ENCODE measurements around the gene ARID5A. TPM values are rescaled to one million over a fixed set of nuclear protein-coding genes. Genes with fewer than 3 reads are reported as not detected.
A peak's percentile ranks its signal among the peaks of the same experiment; 100 is the strongest.

ARID5A gene
- total and polyA plus RNA-seq, 2 of the 13 experiments (the other 11 are each of a cell fraction or from before 2014, with no cell fraction given) = 6.0 to 9.5 TPM

DNA sequence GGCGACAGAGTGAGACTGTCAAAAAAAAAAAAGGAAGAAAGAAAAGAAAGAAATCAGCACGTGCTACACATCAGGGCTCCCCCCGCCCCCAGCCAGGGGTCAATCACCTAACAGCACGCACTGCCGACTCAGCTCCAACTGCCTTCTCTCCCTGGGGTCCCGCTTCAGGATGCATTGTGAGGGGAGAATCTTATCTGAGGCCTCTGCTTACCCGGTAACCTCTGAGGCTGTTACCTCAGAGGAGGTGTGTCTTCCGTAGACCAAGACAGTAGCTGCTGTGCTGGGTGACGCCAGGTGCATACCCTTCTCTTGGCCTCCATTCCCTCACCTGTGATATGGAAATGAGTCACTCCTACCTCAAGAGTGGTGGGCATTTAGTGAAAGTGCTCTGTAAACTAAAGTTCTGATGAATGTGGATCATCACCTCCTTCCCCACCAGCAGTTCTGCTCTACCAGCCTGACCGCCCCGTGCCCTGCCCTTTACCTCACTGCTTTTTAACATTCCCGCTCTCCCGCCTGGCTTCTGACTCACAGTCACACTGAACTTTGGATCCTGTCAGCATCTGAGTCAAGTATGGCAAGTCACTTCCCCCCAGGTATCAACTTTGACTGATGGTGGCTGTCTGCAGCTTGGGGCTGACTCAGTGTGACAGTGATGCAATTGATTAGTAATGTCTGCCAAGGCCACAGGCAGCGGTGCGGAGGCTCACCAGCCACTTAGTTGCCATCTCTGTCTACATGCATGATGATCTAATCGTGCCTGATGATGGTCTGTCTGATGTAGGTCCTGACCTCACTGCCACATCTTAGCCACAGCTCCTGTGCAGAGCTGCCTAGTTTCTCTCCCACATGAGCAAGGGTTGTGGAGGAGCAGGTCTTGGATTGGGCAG is 20.1 kb downstream of the ARID5A start (continued):
- TF ChIP-seq, protein P1, sequence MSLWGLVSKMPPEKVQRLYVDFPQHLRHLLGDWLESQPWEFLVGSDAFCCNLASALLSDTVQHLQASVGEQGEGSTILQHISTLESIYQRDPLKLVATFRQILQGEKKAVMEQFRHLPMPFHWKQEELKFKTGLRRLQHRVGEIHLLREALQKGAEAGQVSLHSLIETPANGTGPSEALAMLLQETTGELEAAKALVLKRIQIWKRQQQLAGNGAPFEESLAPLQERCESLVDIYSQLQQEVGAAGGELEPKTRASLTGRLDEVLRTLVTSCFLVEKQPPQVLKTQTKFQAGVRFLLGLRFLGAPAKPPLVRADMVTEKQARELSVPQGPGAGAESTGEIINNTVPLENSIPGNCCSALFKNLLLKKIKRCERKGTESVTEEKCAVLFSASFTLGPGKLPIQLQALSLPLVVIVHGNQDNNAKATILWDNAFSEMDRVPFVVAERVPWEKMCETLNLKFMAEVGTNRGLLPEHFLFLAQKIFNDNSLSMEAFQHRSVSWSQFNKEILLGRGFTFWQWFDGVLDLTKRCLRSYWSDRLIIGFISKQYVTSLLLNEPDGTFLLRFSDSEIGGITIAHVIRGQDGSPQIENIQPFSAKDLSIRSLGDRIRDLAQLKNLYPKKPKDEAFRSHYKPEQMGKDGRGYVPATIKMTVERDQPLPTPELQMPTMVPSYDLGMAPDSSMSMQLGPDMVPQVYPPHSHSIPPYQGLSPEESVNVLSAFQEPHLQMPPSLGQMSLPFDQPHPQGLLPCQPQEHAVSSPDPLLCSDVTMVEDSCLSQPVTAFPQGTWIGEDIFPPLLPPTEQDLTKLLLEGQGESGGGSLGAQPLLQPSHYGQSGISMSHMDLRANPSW (CRISPR knock-in tag; IDR thresholded peaks at IDR 0.05; ENCODE audit: borderline replicate concordance) = no peak
- TF ChIP-seq TEAD2 (CRISPR knock-in tag; IDR thresholded peaks at IDR 0.05) (no peak), GATAD1 (CRISPR knock-in tag; IDR thresholded peaks at IDR 0.05) (peak; percentile 85), MYNN (CRISPR knock-in tag; IDR thresholded peaks at IDR 0.05; ENCODE audit: low read depth) (no peak), ZZZ3 (CRISPR knock-in tag; IDR thresholded peaks at IDR 0.05; ENCODE audit: borderline replicate concordance) (no peak), ZFP36 (IDR thresholded peaks at IDR 0.05; ENCODE audit: borderline replicate concordance, low read depth, low read length, partially characterized antibody) (peak; percentile 24), EEA1 (CRISPR knock-in tag; IDR thresholded peaks at IDR 0.05; ENCODE audit: borderline replicate concordance) (no peak), EED (CRISPR knock-in tag; IDR thresholded peaks at IDR 0.05) (no peak), RARG (CRISPR knock-in tag; IDR thresholded peaks at IDR 0.05; ENCODE audit: low read depth) (no peak), HDAC2 (CRISPR knock-in tag; IDR thresholded peaks at IDR 0.05) (peak; percentile 97), SYNCRIP (IDR thresholded peaks at IDR 0.05; ENCODE audit: insufficient read depth, low read depth, low read length) (no peak), ZNF703 (CRISPR knock-in tag; IDR thresholded peaks at IDR 0.05; ENCODE audit: borderline replicate concordance) (no peak), HNF4G (IDR thresholded peaks at IDR 0.05; ENCODE audit: borderline replicate concordance, low read depth, low read length) (peak; percentile 95), HNF4G (CRISPR knock-in tag; IDR thresholded peaks at IDR 0.05; ENCODE audit: borderline replicate concordance, low read depth) (peak; percentile 98), ZNF563 (CRISPR knock-in tag; IDR thresholded peaks at IDR 0.05) (peak; percentile 11; the same call in 1 of the 2 replicates), CREB1 (IDR thresholded peaks at IDR 0.05) (peak; percentile 89), CREB1 (CRISPR knock-in tag; IDR thresholded peaks at IDR 0.05) (no peak; the same call in 1 of the 2 replicates)
- TF ChIP-seq, protein P2, sequence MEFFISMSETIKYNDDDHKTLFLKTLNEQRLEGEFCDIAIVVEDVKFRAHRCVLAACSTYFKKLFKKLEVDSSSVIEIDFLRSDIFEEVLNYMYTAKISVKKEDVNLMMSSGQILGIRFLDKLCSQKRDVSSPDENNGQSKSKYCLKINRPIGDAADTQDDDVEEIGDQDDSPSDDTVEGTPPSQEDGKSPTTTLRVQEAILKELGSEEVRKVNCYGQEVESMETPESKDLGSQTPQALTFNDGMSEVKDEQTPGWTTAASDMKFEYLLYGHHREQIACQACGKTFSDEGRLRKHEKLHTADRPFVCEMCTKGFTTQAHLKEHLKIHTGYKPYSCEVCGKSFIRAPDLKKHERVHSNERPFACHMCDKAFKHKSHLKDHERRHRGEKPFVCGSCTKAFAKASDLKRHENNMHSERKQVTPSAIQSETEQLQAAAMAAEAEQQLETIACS (CRISPR knock-in tag; IDR thresholded peaks at IDR 0.05) = no peak
- TF ChIP-seq, protein P3, sequence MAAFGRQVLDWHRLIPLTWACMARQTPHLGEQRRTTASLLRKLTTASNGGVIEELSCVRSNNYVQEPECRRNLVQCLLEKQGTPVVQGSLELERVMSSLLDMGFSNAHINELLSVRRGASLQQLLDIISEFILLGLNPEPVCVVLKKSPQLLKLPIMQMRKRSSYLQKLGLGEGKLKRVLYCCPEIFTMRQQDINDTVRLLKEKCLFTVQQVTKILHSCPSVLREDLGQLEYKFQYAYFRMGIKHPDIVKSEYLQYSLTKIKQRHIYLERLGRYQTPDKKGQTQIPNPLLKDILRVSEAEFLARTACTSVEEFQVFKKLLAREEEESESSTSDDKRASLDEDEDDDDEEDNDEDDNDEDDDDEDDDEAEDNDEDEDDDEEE (CRISPR knock-in tag; IDR thresholded peaks at IDR 0.05) = no peak
- TF ChIP-seq, protein P4, sequence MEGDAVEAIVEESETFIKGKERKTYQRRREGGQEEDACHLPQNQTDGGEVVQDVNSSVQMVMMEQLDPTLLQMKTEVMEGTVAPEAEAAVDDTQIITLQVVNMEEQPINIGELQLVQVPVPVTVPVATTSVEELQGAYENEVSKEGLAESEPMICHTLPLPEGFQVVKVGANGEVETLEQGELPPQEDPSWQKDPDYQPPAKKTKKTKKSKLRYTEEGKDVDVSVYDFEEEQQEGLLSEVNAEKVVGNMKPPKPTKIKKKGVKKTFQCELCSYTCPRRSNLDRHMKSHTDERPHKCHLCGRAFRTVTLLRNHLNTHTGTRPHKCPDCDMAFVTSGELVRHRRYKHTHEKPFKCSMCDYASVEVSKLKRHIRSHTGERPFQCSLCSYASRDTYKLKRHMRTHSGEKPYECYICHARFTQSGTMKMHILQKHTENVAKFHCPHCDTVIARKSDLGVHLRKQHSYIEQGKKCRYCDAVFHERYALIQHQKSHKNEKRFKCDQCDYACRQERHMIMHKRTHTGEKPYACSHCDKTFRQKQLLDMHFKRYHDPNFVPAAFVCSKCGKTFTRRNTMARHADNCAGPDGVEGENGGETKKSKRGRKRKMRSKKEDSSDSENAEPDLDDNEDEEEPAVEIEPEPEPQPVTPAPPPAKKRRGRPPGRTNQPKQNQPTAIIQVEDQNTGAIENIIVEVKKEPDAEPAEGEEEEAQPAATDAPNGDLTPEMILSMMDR (CRISPR knock-in tag; IDR thresholded peaks at IDR 0.05) = peak; percentile 38
